SK-N-SH treated with all-trans-retinoic acid at 6 μM for 48 hours (cell line): ENCODE measurements around the gene OSBPL1A.

Experiments
- ARNTL ChIP-seq: fragments of 450-650 bp; formaldehyde crosslinking; IDR thresholded peaks from 2 replicates; pipeline ENCODE4 v1.5.0; 2020; ENCODE audit warnings: low read depth, mild to moderate bottlenecking, moderate library complexity, borderline replicate concordance
- GLIS3 ChIP-seq: fragments of 250-450 bp; sonication (Bioruptor Pico); IDR thresholded peaks from 2 replicates; pipeline ENCODE4 v1.5.0; 2020; ENCODE audit warnings: mild to moderate bottlenecking, moderate library complexity
- ZFP3 ChIP-seq: fragments of 250-450 bp; sonication (Bioruptor Pico); IDR thresholded peaks from 2 replicates; pipeline ENCODE4 v1.5.0; 2020; ENCODE audit warnings: mild to moderate bottlenecking, moderate library complexity
- TF ChIP-seq, protein P1 (sequence below): fragments of 250-450 bp; sonication (Bioruptor Pico); IDR thresholded peaks from 2 replicates; pipeline ENCODE4 v1.8.0; 2020; ENCODE audit warnings: mild to moderate bottlenecking, moderate library complexity, borderline replicate concordance

DNA sequence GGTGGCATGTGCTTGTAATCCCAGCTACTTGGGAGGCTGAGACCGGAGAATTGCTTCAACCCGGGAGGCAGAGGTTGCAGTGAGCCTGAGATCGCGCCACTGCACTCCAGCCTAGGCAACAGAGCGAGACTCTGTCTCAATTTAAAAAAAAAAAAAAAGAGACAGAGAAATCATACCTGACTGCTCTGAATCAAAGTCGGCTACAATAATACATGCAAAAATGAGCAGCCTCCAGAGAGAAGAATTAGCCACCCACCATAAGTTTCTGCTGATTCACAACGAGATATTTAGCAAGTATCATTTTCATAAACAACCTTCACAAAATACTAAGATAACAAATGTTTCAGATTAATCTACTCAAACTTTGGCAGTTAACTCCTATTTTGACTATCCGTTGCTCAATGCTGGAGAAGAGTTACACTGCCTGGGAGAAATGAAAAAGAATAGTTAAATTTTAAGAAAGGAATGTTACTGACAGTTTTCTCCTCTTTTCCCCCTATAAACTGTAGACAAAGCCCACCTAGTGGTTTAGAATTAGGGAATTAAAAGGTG is 1.5 kb downstream of the OSBPL1A start:
- no peak for TF ChIP-seq ZFP3 (CRISPR knock-in tag)
- TF ChIP-seq ARNTL, result no peak
- TF ChIP-seq, protein P1, sequence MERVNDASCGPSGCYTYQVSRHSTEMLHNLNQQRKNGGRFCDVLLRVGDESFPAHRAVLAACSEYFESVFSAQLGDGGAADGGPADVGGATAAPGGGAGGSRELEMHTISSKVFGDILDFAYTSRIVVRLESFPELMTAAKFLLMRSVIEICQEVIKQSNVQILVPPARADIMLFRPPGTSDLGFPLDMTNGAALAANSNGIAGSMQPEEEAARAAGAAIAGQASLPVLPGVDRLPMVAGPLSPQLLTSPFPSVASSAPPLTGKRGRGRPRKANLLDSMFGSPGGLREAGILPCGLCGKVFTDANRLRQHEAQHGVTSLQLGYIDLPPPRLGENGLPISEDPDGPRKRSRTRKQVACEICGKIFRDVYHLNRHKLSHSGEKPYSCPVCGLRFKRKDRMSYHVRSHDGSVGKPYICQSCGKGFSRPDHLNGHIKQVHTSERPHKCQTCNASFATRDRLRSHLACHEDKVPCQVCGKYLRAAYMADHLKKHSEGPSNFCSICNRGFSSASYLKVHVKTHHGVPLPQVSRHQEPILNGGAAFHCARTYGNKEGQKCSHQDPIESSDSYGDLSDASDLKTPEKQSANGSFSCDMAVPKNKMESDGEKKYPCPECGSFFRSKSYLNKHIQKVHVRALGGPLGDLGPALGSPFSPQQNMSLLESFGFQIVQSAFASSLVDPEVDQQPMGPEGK (CRISPR knock-in tag), result no peak
- TF ChIP-seq GLIS3 (CRISPR knock-in tag), result no peak
